HG02798 (cell line): ENCODE data around the gene PLEKHO1.

Experiments
- ATAC-seq: cut with Tn5 transposase; IDR thresholded peaks from one replicate; pipeline ENCODE4 v1.9.1; 2021; ENCODE audit warnings: mild to moderate bottlenecking; ENCODE audit not compliant: unreplicated experiment, poor library complexity

The PLEKHO1 gene

DNA sequence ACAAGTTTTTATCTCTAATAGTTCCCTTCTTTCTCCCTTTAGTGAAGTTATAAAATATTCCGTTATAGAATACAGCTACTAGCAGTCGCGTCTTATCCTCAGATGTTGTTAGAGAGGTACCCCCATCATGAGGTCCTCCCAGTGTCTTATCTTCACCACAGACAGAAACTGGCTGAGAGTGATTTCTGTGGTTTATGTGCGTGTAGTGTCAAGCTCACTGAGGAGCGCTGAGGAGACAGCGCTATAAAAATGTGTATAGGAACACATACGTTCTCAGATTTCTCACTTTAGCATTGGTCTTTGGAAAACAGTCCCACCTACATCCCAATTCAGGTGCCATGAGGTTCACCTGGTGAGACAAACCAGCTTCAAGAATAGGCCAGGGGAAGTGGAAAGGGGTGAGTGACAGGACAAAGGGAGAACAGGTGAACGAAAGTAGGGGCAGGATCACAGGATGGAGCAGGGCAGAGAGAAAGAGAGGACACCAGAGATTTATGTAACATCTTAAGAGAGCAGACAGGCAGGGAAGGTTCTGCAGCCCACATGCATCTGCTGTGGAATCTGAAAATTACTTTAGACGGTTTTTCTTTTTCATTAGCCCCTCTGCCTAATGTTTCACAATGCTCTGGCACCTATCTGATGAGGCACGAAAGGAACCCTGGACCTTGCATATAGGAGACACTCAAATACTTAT lies 2.7 kb upstream of the PLEKHO1 start:
- ATAC-seq, result no peak

- ATAC-seq, result no peak
These were observed 862 bp upstream of the PLEKHO1 start for GRCh38 chr1:150148837-150149270.

DNA sequence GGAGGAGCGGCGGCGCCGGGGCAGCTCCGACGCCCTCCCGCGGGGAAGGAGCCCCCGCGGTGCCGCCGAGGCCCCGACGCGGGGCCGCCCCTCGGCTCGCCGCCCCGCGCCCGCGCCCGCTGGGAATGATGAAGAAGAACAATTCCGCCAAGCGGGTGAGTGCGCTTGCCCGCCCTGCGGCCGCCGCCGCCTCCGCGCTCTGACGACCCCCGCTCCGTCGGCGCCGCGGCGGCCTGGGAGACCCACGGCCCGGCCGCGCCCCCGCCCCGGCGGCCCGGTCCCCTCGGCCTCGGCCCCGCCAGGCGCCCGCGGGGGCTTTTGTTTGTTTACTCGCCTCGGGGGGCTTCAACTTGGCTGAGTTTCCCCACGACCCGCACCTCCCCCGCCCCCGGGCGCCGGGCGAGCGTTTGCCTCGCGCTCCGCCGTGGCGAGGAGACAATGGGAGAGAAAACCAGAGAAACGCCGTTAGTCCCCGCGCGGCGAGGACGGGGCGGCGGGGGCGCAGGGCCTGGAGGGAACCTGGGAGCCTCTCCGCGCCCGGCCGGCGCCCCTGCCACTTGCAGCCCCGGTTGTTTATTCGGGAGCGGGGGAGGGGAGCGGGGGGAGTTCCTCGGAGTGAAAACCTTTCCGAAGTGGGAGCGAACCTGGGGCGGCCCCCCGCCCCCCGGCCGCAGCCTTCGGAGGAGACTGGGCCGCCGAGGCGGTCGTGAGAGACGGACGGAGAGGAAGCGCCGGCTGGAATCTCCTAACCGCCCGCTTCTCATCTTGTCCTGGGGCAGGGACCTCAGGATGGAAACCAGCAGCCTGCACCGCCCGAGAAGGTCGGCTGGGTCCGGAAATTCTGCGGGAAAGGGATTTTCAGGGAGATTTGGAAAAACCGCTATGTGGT lies 661 bp downstream of the PLEKHO1 start:
- ATAC-seq, result no peak

DNA sequence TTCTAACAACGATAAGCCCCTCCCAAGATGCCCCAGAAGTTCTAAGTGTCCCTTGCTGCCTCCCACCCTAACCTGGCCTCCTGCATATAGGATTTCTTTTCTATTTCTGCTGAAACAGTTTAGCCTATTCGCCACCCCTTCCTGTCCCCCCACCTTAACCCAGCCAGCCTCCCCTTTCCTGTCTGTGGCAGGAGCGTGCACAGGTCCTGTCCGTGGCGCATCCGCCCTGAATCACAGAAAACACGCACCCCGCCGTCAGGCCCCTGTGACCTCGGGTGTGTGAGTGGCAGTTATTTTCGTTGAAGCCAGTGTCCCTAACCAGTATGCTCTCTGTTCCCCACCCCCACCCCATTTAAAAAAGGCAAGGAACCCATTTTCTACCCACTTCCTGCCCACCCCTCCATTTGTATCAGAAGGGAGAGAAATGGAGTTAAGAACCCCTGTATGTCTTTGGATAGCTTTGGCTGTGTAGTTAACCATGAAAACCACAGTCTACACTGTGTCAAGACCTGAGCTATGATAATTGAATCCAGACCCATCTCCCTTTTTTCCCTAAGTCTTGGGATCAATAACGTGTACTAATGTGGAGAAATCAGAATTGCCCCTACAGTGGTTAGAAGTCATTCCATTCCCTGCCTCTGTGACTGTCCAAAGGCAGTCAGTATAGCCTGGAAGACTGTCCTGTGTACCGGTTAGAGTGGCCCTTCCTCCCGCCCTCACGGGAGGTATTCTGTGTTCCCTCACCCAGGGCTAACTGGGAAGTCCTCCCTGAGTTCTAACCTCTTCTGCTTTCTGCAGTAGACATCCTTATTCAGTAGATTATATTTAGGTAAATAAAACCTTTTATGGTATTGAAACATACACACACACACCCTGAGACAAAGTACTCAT lies 1.8 kb downstream of the PLEKHO1 start:
- peak; percentile 23 for ATAC-seq

DNA sequence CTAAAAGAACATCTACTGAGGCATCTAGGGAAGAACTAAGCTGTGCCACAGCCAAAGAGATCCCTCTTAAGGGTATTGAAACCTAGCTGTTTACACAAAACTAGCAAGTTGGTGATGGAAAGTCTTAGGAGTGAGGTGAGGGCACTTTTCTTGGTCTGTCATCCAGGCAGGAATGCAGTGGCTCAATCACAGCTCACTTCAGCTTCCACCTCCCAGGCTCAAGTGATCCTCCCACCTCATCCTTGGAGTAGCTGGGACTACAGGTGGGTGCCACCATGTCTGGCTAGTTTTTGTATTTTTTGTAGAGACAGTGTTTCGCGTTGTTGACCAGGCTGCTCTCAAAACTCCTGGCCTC lies 2.4 kb downstream of the PLEKHO1 start:
- ATAC-seq, result no peak

- ATAC-seq, result no peak
These were observed 3.2 kb downstream of the PLEKHO1 start for GRCh38 chr1:150152772-150153456.

- no peak for ATAC-seq
These were observed 4.4 kb downstream of the PLEKHO1 start for GRCh38 chr1:150154143-150154542.

DNA sequence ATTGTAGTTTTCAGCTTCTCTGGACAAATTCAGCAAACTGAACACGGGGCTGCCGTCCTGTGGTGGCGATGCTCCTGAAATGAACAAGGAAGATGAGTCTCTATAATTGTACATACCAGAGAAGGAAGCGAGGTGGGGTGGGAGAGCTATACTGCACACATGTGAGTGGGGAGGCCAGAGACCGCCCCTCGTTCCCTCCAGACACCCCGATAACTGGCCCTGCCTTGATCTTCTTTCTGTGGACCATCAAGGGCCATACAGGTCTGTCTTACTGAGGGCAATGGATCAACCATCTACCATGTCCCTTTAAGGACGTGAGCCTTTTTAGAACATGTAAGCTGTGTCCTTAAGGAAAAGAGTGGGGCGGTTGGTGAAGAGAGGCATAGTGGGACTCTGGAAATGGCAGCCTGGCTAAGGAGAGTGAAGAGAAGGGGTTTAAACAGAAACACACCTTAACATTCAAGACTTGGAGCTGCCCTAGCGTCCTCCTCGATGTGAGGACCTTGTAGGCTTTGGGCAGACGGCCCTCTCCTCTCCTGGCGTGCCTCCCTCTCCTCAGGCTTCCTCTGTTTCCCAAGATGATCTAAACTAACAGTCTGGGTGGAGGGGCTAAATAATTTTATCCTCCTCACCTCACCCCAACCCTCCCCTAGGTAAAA lies 5.8 kb downstream of the PLEKHO1 start:
- ATAC-seq, result no peak

- ATAC-seq, result no peak
These were observed 7.3 kb downstream of the PLEKHO1 start for GRCh38 chr1:150156868-150157603.

DNA sequence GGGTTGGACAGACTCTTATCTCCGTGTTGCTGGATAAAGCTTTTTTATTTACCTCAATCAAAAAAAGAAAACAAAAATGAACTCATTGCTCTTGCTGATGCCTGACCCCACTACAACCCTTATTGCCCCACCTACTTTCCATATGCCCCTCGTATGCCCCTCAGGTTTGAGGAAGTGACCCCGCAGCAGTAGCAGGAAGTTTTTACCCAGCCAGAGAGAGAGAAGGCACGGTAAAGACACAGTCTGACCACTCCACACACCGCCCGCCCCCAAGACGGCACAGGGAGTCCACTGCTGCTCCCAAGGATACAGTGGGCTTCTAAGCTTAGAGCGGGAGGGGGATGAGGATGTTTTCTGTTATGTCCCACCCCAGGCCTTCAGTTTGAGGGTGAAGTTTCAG lies 9.8 kb downstream of the PLEKHO1 start:
- no peak for ATAC-seq

- ATAC-seq, result no peak
These were observed 11.4 kb downstream of the PLEKHO1 start for GRCh38 chr1:150160964-150161621.

DNA sequence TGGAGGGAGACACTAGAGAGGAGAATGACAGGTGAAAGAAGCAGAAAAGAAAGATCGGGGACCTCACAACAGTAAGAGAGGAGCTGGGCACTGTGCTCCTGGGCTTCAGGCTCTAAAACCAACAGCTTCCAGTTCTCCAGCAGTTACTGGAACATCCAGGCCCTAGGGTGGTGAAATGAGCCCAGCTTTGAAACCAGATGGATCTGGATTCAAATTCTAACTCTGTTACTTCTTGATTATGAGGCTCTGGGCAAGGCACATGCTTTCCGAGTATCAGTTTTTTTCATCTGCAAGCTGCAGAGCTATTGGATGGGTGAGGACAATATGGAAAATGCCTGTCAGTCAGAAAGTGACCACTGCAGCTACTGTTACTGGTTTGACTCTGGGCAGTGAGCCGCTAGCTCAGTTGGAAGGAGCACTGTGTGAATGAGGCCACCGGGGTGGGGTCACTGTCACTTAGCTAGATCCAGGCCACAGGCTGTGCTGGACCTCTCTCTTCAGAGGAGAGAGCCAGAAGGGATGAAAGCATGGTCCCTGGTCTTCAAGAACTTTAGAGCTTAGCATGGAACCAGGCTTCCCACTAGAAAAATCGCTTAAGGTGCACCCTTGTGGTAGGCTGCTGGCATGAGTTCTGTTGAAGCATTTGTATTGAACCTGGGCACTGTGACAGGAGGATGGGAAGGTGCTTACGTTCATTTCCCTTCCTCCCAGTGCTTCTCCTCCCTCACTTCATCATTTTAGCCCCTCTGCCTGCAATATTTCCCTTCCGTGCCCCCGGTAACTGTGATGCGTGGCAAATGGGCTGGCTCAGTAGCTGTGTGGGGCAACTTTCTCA lies 12.2 kb downstream of the PLEKHO1 start:
- no peak for ATAC-seq

GRCh38 chr1:150162582-150162861 lies 12.8 kb downstream of the PLEKHO1 start:
- ATAC-seq, result no peak

DNA sequence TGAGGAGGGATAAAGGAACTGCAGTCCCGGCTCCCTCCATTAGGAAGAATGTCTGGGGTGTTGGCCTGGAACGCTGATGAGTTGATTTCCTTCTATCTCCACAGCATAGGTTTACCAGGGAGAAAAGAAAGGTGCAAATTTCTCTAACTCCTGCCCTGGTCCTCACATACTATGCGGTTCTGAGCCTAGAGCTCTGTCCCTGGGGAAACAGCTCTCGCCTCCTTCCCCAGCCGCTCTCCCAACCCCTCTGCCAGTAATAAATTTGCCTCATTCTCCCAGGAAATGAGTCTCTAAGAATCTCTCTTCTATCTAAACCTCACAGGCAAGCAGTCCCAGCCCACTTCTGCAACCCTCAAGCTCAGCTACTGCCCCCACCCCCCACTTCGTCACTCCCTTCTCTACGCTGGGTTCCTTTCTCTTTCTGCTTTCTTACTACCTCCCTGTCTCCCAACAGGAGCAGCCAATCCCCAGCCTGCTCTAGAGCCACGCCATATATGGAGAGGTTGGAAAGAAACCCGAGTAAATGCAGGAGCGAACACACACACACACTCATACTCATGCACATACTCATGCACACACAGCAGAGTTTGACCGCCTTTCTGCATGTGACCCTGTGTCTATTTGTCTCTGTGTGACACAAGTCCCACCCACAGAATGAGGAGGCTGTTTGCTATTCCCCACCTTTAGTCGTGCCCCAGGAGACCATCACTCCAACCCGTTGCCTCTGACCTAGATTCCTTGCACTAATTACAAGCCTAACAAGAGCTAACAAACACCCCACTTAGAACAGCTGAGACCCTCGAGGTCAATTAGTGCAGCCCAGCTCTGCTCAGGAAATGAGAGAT lies 13.4 kb downstream of the PLEKHO1 start:
- ATAC-seq, result peak; percentile 34

DNA sequence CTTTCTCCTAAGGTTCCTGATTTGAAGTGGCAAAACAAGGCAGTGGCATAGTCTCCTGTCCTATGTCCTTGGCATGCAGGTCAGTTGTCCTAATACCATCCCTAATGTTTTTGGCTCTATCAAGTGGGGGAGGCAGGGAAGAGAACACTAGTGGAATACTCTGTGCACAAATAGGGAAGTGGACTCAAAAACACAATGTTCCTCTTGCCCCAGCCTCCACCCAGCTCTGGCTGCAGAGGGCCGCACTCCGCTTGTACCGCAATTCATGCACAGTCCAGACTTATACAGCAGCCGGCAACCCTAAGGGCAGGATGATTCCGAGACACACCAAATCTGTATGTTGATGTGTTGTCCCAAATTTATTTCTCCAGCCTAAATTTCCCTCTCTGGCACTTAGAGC lies 14.5 kb downstream of the PLEKHO1 start:
- ATAC-seq, result no peak

DNA sequence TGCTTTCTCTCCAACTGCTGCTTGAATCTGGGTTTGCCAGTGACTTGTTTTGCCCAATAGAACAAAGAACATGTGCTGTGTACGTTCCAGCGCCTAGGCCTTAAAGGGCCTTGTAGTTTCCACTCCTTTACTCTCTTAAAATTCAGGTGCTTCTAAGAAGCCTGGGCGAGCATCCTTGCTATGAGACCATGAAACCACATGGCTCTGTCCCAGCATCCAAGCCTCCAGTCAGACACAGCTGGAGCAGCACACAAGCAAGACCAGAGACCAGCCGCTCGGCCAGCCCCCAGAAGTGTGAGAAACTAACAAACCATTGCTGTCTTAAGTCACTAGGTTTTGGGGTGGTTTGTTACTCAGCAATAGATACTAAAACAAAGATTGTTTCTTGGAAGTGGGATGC lies 15.1 kb downstream of the PLEKHO1 start:
- no peak for ATAC-seq
